Mucosa of stomach (tissue), 1 donor: ENCODE measurements around the gene PSRC1.

Experiments used
- H3K27me3 ChIP-seq: one replicate; pipeline ENCODE4 v1.7.0; 2013; ENCODE audit warnings: mild to moderate bottlenecking, low read length; ENCODE audit not compliant: control insufficient read depth, insufficient read depth
- H3K36me3 ChIP-seq: one replicate; pipeline ENCODE4 v1.7.0; 2013; ENCODE audit warnings: low read length; ENCODE audit not compliant: control insufficient read depth, insufficient read depth
- H3K4me1 ChIP-seq: one replicate; pipeline ENCODE4 v1.7.0; 2013; ENCODE audit warnings: mild to moderate bottlenecking, low read length; ENCODE audit not compliant: control insufficient read depth, insufficient read depth
- H3K4me3 ChIP-seq: one replicate; pipeline ENCODE4 v1.7.0; 2013; ENCODE audit warnings: low read length
- H3K9ac ChIP-seq: one replicate; pipeline ENCODE4 v1.7.0; 2013; ENCODE audit warnings: mild to moderate bottlenecking, low read length, moderate library complexity
- H3K9me3 ChIP-seq: one replicate; pipeline ENCODE4 v1.7.0; 2013; ENCODE audit warnings: mild to moderate bottlenecking, low read length, moderate library complexity; ENCODE audit not compliant: control insufficient read depth
- donor health status: Pancreatic carcinoma.

The PSRC1 gene

GRCh38 chr1:109258481-109259466, 24.2 kb downstream of the PSRC1 start:
- H3K4me1 ChIP-seq, result peaks cover 19% of the 10 kb centered on the region
- no peak overlapping the region for H3K9ac ChIP-seq
- no peaks in the 10 kb centered on the region for H3K36me3 ChIP-seq
- H3K27me3 ChIP-seq, result no peaks in the 10 kb centered on the region
- no peaks in the 10 kb centered on the region for H3K9me3 ChIP-seq
- no peak overlapping the region for H3K4me3 ChIP-seq

DNA sequence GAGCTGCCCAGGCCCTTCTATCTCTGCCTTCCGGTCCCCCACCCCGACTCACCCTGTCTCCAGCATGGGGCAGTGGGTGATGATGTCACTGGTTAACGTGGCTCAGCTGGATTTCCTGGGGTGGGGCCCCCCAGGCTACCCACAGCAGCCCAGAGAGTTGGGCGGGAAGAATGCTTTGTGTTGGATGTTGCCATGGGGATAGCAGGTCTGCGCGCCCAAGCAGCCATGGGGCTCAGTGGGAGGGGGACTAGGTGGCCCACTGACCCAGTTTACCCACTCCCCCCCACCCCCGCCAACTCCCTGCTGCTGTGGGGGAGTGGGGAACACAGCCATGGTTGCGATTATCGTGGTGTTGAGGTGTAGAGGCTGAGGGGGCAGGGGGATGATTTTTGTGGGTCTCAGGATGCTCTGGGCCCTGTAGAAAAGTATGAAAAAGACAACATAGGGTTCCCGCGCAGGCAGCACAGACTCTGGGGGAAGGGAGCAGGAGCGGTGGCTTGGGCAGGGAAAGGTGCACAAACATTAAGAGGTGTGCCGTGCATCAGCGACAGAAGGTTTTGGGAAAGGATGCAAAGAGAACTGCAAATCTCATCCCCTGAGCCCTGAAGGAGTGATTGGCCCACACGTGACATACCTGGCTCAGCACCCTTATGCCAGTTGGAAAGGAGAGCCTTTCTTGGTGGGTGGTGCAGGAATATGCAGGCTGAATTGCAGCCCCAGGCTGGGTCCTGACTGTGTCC, 25.1 kb downstream of the PSRC1 start:
- no peaks in the 10 kb centered on the region for H3K36me3 ChIP-seq
- H3K9ac ChIP-seq, result no peak overlapping the region
- H3K27me3 ChIP-seq, result no peaks in the 10 kb centered on the region
- peaks cover 18% of the 10 kb centered on the region for H3K4me1 ChIP-seq
- H3K9me3 ChIP-seq, result no peaks in the 10 kb centered on the region
- no peak overlapping the region for H3K4me3 ChIP-seq

GRCh38 chr1:109256971-109257681, 25.8 kb downstream of the PSRC1 start:
- Histone ChIP-seq H3K9me3 (no peaks in the 10 kb centered on the region), H3K4me1 (peaks cover 18% of the 10 kb centered on the region), H3K4me3 (no peak overlapping the region), H3K9ac (no peak overlapping the region), H3K36me3 (no peaks in the 10 kb centered on the region), H3K27me3 (no peaks in the 10 kb centered on the region)

DNA sequence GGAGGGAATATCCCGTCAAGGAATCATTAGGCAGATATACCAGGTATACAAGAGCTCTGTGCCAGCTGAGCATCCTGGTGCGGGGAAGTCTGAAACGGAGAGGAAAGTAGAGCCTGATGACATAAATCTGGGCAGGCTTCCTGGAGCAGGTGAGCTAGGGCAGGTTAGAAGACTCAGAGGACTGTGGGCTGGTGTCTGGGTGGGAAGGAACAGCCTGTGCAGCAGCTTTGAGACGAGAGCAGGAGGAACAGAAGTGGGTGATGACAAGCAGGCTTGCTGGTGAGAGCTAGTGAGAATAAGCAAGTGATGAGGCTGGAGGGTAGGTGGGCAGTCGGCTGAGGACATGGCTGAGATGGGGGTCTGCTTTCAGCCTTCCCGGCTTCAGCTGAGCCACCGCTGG, 26.9 kb downstream of the PSRC1 start:
- Histone ChIP-seq H3K4me1 (peaks cover 18% of the 10 kb centered on the region), H3K36me3 (no peaks in the 10 kb centered on the region), H3K27me3 (no peaks in the 10 kb centered on the region), H3K4me3 (no peak overlapping the region), H3K9me3 (no peaks in the 10 kb centered on the region), H3K9ac (no peak overlapping the region)

GRCh38 chr1:109255678-109256077, 27.3 kb downstream of the PSRC1 start:
- Histone ChIP-seq H3K36me3 (no peaks in the 10 kb centered on the region), H3K4me3 (no peak overlapping the region), H3K9me3 (no peaks in the 10 kb centered on the region), H3K9ac (no peak overlapping the region), H3K4me1 (peaks cover 18% of the 10 kb centered on the region), H3K27me3 (no peaks in the 10 kb centered on the region)

DNA sequence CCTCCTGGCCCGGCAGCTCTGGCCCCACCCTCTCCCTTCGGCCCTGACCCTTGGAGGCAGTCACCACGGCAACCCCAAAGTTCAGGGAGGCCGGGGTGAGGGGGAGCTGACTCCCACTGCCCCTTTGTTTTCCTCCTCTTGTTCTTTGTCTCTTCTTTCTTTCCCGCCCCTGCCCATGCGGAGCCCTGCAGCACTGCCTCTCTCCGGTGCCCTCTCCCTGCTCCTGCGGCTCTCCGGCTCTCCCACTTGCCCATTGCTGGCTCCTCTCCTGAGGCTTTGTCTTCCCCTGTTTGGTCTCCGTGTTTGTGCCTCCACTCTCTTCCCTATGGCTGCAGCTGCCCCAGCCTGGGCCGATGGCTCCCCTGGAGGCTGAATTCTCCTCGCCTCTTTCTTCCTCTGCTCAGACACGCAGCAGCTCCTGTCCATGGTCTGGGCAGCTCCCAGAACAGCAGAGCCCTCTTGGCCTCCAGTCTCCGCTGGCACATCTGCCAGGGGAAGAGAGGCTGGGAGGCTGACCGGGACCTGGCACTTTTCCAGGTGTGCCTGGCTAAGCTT, 27.8 kb downstream of the PSRC1 start:
- peaks cover 4% of the 10 kb centered on the region for H3K27me3 ChIP-seq
- H3K9me3 ChIP-seq, result no peaks in the 10 kb centered on the region
- no peak overlapping the region for H3K9ac ChIP-seq
- peaks cover 21% of the 10 kb centered on the region for H3K4me1 ChIP-seq
- no peak overlapping the region for H3K4me3 ChIP-seq
- H3K36me3 ChIP-seq, result no peaks in the 10 kb centered on the region

- peak overlapping the region; percentile 34 for H3K9ac ChIP-seq
- H3K4me3 ChIP-seq, result no peak overlapping the region
- peaks cover 6% of the 10 kb centered on the region for H3K27me3 ChIP-seq
- peaks cover 23% of the 10 kb centered on the region for H3K4me1 ChIP-seq
- H3K36me3 ChIP-seq, result no peaks in the 10 kb centered on the region
- H3K9me3 ChIP-seq, result no peaks in the 10 kb centered on the region
Observed at GRCh38 chr1:109254621-109255096, 28.3 kb downstream of the PSRC1 start.

- peaks cover 25% of the 10 kb centered on the region for H3K4me1 ChIP-seq
- peak overlapping the region; percentile 34 for H3K9ac ChIP-seq
- no peak overlapping the region for H3K4me3 ChIP-seq
Observed at GRCh38 chr1:109253803-109254620, 28.9 kb downstream of the PSRC1 start.

DNA sequence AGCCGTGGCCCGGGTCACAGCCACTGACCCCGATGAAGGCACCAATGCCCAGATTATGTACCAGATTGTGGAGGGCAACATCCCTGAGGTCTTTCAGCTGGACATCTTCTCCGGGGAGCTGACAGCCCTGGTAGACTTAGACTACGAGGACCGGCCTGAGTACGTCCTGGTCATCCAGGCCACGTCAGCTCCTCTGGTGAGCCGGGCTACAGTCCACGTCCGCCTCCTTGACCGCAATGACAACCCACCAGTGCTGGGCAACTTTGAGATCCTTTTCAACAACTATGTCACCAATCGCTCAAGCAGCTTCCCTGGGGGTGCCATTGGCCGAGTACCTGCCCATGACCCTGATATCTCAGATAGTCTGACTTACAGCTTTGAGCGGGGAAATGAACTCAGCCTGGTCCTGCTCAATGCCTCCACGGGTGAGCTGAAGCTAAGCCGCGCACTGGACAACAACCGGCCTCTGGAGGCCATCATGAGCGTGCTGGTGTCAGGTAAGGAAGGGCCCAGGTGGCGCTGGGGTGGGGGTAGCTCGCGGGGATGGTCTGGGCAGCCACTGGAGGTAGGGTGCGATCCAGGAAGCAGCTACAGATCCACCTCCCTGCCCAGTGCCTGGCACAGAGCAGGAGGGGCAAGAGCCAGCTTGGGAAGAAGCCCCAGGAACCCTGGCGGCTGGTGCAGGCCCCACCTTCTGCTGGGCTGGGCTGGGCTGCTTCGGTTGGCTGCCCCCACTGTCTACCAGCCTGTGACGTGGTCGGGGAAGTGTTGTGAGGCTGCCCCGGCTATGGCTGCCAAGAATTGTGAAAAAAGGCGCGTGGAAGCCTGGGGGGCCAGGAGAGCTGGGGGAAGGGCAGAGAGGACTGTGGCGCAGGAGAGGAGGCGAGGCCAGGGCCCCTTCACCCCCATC, 29.8 kb downstream of the PSRC1 start:
- Histone ChIP-seq H3K36me3 (no peaks in the 10 kb centered on the region), H3K9me3 (no peaks in the 10 kb centered on the region), H3K9ac (no peak overlapping the region), H3K27me3 (peaks cover 6% of the 10 kb centered on the region), H3K4me3 (no peak overlapping the region), H3K4me1 (peaks cover 27% of the 10 kb centered on the region)

More at GRCh38 chr1:109253803-109254620, 28.9 kb downstream of the PSRC1 start:
- Histone ChIP-seq H3K9me3 (no peaks in the 10 kb centered on the region), H3K36me3 (no peaks in the 10 kb centered on the region), H3K27me3 (peaks cover 6% of the 10 kb centered on the region)

- Histone ChIP-seq H3K4me1 (peaks cover 27% of the 10 kb centered on the region), H3K4me3 (no peak overlapping the region), H3K9ac (no peak overlapping the region), H3K36me3 (no peaks in the 10 kb centered on the region), H3K9me3 (no peaks in the 10 kb centered on the region), H3K27me3 (peaks cover 6% of the 10 kb centered on the region)
Observed at GRCh38 chr1:109252167-109252892, 30.6 kb downstream of the PSRC1 start.
